ENCODE results near the gene TTC39A.
"Not testable (repeated sequence)": the region's sequence is repeated elsewhere in the genome, so short reads cannot be mapped to it uniquely, and the experiment has no call there.

Gene TTC39A

DNA sequence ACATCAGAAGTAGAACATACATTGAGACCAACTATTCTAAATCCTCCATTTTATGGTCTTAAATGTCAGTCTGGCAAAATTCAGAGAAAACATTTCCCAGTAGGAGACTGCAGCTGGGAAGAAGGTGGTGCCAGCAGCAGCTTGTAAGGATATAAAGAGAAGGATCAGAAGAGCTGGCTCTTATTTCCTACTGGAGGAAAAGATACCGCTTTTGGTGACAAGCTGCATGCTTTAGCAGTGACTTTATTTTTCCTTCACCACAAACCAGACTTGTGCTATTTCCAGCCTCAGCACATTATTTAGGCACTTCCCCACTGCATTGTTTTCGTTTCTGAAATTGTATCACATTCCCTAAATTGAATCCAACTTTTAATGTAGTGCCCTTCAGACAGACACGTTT lies 65.9 kb downstream of the TTC39A start:
- DNase-seq, result no peak

DNA sequence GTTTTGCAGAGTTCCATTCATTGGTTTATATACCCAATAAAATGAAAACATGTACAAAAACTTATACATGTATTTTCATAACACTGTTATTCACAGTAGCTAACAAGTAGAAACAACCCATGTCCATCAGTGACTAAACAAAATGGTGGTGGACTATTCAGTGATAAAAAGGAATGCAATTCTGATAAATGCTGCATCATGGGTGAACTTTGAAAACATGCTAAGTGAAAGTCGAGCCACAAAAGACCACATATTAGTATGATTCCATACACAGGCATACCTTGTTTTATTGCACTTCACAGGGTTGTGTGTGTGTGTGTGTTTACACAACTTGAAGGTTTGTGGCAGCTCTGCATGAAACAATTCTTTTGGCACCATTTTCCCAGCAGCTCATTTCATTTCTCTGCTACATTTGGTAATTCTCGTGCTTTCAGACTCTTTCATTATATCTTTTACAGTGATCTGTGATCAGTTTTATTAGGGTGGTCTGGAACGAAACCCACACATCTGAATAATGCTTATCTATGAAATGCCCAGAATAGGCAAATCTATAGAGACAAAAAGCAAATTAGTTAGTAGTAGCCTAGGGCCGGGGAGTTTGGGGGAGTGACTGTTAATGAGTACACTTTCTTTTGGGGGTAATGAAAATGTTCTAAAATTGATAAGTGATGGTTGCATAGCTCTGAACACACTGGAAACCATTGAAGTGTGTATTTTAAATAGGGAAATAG lies 67.0 kb downstream of the TTC39A start:
- no peak for DNase-seq

DNA sequence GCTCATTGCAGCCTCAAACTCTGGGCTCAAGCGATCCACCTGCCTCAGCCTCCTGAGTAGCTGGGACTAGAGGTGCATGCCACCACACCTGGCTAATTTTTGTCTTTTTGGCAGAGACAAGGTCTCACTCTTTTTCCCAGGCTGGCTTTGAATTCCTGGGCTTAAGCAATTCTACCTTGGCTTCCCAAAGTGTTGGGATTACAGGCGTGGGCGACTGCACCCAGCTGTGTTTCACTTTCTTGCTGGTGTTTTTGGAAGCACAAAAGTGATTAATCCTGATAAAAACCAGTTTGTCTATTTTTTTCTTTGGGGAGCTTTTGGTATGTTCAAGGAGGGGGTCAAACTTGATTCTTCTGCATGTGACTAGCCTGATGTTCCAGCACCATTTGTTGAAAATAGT lies 75.0 kb downstream of the TTC39A start:
- DNase-seq, result no peak

DNA sequence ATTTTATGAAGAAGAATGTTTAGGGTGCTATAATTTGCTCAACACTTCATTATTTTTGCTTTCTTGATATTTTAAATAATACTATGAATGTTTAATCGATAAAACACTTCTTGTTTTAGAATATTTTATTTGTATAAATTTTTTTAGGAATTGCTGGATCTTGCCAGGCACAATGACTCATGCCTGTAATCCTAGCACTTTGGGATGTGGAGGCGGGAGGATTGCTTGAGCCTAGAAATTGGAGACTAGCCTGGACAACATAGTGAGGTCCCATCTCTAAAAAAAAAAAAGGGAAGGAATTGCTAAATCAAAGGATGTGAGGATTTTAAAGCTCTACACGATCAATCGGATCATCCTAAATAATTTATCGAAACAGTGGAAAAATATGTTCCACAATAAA lies 76.7 kb downstream of the TTC39A start:
- no peak for DNase-seq

DNA sequence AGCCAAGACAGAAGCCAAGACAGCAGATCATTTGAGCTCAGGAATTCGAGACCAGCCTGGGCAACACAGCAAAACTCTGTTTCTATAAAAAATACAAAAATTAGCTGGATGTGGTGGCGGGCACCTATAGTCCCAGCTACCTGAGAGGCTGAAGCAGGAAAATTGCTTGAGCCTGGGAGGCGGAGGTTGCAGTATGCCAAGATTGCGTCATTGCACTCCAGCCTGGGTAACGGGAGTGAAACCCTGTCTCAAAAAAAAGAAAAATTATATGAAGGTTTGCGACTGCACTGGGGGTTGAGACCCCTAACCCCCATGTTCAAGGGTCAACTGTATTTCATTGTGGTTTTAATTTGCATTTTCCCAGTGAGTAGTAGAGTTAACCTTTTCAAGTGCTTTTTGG lies 78.0 kb downstream of the TTC39A start:
- no peak for DNase-seq

DNA sequence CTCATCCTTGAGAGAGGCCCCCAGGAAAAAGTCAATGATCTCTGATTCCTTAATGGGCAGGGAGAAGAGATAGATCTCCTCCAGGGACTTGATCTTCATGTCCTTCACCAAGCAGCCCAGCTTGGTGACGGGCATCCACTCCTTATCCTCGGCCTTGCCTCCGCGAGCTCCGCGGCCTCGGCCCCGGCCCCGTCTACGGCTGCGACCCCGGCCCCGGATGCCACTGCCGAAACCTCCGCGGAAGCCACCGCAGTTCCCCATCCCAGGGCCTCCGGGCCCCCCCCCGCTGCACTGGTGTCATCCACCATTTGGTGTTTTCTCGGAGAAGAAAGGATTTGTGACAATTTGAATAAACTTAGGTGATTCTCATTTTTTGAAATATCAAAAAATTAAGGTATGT lies 79.2 kb downstream of the TTC39A start:
- DNase-seq, result not testable (repeated sequence)

DNA sequence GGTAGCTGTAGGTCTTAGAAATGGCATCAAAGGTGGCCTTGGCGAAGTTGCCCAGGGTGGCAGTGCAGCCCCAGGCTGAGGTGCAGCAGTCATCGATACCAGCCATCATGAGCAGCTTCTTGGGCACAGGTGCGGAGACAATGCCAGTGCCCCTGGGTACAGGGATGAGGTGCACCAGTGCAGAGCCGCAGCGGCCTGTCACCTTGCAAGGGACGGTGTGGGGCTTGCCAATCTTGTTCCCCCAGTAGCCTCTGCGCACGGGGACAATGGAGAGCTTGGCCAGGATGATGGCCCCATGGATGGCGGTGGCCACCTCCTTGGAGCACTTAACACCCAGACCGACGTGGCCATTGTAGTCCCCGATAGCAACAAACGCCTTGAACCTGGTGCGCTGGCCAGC lies 79.6 kb downstream of the TTC39A start:
- not testable (repeated sequence) for DNase-seq

DNA sequence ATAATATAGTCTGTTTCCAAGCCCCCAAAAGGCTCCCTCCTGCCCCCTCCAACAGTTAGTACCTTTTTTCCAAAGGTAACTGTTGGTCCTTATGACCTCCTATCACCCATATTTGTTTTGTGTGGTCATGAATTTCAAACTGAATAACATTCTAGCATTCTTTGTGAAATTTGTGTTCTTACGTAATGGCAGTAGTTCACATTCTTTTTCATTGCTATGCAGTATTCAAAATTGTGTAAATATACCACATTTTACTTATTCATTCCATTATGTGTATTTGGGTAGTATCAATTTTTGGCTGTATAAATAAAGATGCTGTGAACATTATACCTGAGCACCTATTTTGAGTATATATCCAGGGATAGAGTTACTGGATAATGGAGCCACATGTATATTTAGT lies 80.9 kb downstream of the TTC39A start:
- DNase-seq, result no peak

DNA sequence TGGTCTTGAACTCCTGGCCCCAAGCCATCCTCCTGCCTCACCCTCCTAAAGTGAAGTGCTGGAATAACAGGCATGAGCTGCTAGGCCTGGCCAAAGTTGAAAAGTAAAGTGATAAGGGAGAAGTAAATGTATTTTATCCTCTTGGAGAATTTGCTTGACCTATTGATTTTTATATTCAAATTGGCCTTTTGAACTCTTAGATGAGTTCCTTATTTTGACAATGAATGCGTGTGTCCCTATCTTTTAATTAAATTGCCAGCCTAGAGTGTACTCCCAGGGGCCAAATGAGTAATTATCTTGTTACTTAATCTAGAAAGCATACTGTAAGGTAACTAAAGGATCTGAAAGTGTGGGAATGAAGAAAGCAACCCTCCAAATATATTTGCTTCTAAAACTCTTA lies 82.9 kb downstream of the TTC39A start:
- DNase-seq, result no peak

DNA sequence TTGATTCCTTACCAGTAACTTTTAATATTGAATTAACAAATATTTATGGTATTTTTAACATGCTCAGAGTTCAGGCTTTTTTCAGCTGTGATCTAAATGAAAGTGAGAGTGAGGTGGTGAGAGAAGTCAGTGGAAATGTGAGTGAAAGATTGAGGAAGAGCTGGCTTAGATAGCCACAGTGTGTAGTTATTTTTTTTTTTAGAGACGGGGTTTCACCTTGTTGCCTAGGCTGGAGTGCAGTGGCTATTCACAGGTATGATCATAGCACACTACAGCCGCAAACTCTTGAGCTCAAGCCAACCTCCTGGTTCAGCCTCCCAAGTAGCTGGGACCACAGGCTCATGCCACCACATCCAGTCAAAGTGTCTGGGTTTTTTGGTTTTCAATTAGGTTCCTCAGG lies 83.3 kb downstream of the TTC39A start:
- DNase-seq, result no peak

DNA sequence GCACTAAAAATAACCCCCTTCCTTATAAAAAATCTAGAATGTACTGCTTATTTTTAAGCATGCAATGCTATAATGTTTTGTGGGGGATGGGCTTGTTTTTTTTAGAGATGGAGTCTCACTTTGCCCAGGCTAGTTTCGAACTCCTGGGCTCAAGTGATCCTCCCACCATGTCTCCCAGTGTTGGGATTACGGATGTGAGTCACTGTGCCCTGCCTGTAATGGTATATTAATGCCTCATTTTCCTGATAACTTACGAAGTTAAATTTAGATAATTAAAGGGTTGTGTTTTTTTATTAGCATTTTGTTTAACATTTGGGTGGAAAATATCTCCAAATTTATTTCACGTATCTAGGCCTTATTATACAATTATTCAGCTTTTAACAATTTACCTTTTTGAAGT lies 87.8 kb downstream of the TTC39A start:
- no peak for DNase-seq

DNA sequence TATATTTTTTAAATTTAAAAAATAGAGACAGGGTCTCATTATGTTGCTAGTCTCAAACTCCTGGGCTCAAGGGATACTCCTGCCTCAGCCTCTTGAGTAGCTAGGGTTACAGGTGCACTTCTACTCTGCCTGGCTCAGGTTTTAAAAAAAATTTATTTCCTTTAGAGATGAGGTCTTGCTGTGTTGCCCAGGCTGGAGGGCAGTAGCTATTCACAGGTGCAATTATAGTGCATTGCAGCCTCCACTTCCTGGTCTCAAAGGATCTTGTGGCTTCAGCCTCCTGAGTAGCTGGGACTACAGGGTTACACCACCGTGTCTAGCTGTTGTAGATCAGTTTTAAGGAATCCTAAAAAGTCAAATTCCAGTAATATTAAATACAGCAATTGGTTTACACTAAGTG lies 89.2 kb downstream of the TTC39A start:
- no peak for DNase-seq

DNA sequence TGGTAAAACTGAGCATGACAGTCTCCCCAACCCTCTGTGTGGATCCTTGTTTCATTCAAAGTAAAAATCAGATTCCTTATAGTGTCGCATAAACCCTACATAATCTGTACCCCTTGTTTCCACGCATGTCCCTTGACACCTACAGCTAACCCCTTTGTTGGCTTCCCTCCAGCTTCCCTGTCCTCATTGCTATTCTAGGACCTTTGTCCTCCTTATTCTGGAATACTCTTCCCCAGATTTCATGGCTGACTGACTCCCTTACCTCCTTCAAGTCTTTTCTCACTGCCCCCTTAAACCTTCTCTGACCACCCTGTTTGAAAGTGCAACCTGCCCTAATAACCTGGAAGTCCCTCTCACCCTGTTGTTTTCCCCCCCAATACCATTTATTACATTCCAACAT lies 90.3 kb downstream of the TTC39A start:
- DNase-seq, result no peak

DNA sequence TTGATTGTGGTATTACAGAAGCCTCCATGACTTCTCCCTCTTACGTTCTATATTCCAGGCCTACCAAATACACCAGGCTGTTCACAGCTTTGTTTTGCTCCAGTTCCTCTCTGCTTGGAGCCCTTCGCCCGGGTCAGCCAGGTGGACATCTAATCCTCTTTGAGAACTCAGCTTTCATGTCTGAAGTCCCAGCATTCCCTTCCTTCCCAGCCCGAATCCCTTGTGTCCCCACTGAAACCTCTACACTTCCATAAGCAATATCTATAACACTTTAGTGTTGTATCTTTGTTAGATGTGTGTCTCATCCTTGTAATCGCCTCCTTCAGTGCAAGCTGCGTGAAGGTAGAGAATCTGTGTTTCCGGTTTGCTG lies 92.3 kb downstream of the TTC39A start:
- DNase-seq, result no peak

DNA sequence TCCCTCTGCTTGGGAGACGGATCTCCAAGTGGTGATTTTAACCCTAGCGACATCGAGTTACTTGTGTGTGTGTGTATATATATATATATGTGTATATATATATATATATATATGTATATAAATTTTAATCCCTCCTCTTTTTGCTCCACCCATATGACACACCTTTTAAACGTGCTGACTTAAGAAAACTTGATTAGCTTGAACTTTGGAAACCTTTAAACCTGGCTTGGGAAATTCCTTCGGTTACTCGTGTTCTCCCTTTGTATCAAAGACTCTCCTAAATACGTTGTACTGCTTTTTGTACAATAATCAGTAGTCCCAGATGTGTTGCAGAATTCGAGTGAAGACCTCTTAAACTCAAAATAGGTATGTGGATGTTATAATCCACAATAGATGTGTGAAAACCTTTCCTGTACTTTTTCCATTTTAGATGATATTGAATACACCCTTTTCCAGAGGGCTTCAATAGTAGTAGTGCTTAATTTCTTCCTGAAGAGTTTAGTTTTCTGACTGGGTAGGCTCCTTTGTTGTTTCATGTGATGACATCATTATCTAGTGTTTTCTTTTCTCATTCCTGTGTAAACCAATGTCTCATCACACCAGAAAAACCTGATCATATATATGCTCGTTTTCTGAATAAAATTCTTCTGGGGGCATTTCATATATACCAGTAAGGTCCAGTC lies 92.9 kb downstream of the TTC39A start:
- DNase-seq, result peak; percentile 52

Measured in NCI-H526 treated with DMSO at 0.1 percent for 48 hours (cell line).